DMS53 treated with DMSO at 0.1 percent for 48 hours (cell line): ENCODE results near the gene ARL5A.
"Not testable (repeated sequence)": the region's sequence is repeated elsewhere in the genome, so short reads cannot be mapped to it uniquely, and the experiment has no call there.

ENCODE experiments used
- DNase-seq: peaks from one replicate; lab custom pipeline; 2025; ENCODE audit not compliant: unreplicated experiment; lab: John Stamatoyannopoulos, UW

The ARL5A gene

DNA sequence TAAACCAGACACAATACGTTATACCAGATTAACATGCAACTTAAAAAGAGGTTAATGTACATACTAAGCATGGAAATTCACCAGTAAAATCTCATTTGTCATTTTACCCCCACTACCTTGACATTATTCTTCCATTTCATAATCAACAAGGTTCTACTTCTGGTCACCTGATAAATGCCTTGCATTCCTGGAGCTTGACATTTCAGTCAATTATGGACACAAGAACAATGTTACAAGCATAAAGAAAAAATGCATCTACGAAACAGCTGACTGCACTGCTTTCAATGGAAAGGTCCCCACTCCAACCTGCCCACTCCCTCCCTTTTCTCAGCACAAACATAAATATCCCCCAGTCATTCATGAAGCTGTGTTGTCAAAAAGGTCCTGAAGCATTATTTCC lies 31.4 kb downstream of the ARL5A start:
- no peak for DNase-seq

GRCh38 chr2:151795646-151796240 lies 32.5 kb downstream of the ARL5A start:
- no peak for DNase-seq

DNA sequence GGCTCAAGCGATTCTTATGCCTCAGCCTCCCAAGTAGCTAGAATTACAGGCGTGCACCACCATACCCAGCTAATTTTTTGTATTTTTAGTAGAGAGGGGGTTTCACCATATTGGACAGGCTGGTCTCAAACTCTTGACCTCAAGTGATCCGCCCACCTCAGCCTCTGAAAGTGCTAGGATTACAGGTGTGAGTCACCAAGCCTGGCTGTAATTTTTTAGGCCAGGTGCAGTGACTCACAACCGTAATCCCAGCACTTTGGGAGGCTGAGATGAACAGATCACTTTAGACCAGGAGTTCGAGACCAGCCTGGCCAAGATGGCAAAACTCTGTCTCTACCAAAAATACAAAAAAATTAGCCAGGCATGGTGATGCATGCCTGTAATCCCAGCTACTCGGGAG lies 33.8 kb downstream of the ARL5A start:
- not testable (repeated sequence) for DNase-seq

GRCh38 chr2:151793123-151793522 lies 35.1 kb downstream of the ARL5A start:
- DNase-seq, result no peak

- DNase-seq, result no peak
These were observed 35.6 kb downstream of the ARL5A start for GRCh38 chr2:151792589-151792988.

GRCh38 chr2:151791545-151791944 lies 36.7 kb downstream of the ARL5A start:
- no peak for DNase-seq

DNA sequence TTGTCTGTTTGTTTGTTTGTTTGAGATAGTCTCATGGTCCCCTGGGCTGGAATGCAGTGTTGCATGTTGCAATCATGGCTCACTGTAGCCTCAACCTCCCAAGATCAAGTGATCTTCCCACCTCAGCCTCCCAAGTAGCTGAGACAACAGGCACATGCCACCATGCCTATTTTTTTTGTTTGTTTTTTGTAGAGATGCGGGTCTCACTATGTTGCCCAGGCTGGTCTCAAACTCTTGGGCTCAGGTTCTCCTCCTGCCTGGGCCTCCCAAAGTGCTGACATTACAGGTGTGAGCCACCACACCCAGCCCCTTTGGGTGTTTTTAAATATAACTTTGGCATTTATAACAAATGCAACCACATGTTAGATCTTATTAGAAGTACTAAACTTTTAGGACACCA lies 37.5 kb downstream of the ARL5A start:
- DNase-seq, result no peak

- DNase-seq, result no peak
These were observed 39.0 kb downstream of the ARL5A start for GRCh38 chr2:151789055-151789834.

- no peak for DNase-seq
These were observed 41.7 kb downstream of the ARL5A start for GRCh38 chr2:151786483-151786882.

DNA sequence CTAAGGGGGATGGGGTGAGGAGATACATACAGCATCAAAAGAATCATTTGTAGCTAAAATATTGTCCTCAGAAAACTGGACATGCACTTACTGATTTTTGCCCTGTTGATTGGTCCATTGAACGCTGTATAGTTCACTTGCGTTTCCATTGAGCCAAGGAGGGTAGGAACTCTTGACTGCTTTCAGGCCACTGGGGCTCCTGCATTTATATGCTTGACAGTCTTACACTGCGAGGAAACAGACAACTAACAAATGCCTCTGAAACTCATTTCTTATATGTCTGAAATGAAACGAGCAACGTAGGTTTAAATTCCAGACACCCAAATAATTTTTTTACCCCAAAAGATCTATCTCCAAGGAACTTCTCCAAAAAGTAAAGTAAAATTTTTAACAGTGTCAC lies 42.1 kb downstream of the ARL5A start:
- no peak for DNase-seq

DNA sequence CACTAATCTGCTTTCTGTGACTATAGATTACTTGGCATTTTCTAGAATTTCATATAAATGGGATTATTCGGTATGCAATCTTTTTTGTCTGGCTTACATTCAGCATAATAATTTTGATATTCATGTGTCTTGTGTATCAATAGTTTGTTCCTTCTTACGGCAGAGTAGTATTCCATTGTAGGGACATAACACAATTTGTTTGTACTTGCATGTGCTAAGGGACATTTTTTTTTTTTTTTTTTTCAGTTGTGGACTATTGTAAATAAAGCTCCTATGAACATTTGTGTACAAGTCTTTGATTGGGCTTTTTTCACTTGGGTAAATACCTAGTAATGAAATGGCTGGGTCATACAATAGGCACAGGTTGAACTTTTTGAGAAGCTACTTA lies 45.1 kb downstream of the ARL5A start:
- no peak for DNase-seq

GRCh38 chr2:151782378-151783132 lies 45.7 kb downstream of the ARL5A start:
- no peak for DNase-seq

DNA sequence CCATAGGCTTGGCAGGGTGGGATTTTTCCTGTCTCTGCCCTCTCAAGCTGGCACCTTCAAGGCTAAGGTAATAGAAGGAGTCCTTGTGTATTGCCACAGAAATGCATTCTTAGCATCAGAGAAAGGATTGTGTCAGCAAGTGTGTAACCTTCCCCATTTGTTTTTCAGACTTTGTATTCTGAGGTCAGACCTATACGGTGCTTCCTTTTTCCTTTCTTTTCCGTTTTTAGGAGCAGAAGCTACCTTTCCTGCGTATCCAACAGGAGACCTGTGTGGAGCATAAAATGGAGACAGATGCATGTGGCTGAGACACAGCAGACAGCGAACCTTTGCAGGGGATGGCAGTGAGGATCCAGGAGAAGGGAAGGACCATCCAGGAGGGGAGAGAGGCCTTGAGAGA lies 46.6 kb downstream of the ARL5A start:
- no peak for DNase-seq

DNA sequence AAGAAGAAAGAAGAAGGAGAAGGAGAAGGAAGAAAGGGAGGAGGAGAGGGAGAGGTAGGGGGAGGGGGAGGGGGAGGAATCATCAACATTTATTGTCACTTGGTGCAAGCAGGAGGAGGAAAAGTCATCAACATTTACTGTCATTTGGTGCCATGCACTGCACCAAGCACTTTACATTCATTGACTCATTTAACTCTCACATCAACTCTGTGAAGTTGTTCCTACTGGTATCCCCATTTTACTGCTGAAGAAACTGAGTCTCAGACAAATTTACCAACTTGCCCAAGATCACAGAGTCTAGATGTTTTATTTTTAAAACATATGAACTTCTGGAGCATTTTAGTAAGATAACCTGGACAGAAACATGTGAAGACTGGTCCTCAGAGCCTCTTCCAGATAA lies 47.3 kb downstream of the ARL5A start:
- no peak for DNase-seq

DNA sequence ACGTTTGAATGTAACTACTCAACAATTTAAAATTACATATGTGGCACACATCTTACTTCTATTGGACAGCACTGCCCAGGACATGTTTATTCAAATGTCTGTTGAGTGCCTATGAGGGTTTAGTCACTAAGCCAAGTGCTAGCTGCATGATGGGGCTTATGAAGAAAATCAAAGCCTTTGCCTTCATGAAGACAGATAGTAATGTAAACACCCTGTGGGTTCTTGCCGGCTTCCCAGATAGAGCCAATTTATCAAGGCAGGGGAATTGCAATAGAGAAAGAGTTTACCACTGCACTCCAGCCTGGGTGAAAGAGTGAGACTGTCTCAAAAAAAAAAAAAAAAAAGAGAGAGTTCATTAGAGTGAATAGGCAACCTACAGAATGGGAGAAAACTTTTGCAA lies 50.3 kb downstream of the ARL5A start:
- no peak for DNase-seq

- DNase-seq, result no peak
These were observed 50.7 kb downstream of the ARL5A start for GRCh38 chr2:151777487-151777886.

DNA sequence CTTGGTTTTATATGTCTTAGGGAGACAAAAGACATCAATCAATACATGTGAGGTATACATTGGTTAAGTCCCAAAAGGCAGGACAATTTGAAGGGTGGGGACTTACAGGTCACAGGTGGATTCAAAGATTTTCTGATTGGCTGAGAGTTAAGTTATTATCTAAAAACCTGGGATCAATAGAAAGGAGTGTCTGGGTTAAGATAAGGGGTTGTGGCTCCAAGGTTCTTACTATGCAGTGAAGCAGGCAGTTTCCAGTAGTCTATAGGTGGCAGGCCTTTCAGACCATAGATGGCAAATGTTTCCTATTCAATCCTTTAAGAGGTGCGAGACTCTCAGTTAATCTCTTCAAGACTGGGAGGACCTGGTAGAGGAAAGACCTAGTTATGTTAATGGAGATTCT lies 51.9 kb downstream of the ARL5A start:
- DNase-seq, result no peak

DNA sequence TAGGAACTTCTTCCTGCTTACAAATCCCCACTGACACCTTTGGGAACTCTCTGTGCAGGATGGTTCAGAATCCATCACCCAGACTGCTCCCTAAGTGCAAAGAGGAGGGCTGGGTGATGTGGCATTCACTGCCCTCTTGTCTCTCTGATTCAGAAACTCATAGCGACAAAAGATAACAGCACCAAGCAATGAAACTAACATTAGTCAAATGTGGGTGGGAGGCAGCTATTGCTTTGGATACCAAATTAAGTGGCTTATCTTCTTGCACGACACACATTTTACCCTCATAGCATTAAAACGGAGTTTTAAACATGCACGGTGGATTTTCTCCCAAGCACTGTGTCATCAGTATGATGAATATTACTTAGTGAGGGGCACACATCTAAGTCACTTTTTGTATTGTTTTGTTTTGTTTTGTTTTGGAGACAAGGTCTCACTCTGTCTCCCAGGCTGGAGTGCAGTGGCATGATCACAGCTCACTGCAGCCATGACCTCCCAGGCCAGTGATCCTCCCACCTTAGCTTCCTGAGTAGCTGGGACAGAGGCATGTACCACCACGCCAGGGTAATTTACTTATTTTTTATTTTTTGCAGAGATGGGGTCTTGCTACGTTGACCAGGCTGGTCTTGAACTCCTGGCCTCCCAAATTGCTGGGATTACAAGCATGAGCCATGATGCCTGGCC lies 53.0 kb downstream of the ARL5A start:
- DNase-seq, result no peak

- DNase-seq, result no peak
These were observed 53.7 kb downstream of the ARL5A start for GRCh38 chr2:151774506-151774905.

DNA sequence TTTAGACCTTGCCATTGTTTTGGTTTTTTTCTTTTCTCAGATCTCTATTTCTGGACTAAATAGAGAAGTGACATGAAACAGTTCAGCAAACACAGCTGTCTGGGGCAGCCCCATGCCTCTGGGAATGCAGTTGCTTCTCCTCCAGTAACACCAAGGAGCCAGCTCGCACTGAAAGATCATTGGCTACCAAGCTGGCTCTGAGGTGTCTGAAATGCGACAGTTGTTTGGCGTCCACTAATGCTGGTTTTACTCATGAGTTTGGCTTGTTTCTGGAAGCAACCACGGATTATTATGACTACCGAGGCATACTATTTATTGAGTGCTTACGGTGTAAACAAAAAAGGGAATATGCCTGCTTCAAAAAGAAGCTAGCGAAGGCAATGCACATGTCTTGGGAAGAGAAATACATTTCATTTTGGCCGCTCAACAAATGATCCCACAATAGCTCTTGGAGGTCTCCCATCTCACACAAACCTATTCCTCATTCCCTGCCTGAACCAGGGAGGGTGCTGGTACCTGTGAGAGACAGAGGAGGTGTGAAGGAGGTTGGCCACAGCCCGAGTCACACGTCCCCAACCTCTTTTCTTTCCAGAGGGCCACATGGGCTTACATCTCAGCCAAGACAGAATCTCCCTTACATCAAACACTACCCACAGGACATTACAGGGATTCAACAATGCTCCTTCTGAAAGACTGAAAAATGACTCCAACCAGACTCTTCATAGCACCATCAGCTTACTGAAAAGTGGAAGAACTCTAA lies 56.4 kb downstream of the ARL5A start:
- DNase-seq, result no peak

GRCh38 chr2:151770995-151771394 lies 57.2 kb downstream of the ARL5A start:
- DNase-seq, result no peak
